Effector CD4-positive, alpha-beta T cell (primary cell): ENCODE measurements around the gene MZF1.

Source experiments
- DNase-seq: peaks from one replicate; pipeline ENCODE4 v3.0.0-alpha.2; 2020

The MZF1 gene

GRCh38 chr19:58569943-58570670 is 3.0 kb downstream of the MZF1 start:
- no peak for DNase-seq

DNA sequence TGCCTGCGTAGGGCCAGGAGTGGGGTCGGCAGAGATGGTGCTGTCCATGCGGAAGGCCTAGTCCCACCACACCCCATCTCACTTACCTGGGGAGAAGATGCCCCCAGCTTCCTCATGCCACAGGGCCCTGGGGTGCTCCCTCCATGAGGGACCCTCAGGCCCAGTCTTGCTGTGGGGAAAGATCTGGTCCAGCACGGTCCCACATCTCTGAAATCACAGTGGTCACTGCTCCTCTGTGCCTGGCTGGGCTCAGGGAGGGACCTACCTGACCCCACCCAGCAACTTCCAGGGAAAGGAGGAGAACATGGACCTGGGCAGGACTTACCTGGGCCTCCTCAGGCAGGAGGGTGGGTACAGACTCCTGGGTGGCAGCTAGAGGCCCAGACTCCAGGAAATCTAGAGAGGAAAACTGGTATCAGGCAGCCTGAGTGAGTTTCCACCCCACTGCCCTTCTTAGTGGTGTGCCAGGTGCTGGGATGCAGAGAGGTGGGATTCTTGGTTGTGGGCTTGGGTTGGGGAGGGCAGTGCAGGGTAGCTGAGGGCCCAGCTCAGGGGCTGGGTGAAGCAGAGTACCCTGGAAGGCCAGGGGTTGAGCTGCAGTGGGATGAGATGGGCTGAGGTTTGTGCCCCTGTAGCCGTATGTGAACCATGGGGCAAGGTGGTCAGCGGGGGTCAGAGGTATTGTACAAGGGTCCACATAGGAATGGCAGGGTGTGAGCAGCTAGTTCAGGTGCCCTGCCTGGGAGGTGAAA is 3.8 kb downstream of the MZF1 start:
- no peak for DNase-seq

DNA sequence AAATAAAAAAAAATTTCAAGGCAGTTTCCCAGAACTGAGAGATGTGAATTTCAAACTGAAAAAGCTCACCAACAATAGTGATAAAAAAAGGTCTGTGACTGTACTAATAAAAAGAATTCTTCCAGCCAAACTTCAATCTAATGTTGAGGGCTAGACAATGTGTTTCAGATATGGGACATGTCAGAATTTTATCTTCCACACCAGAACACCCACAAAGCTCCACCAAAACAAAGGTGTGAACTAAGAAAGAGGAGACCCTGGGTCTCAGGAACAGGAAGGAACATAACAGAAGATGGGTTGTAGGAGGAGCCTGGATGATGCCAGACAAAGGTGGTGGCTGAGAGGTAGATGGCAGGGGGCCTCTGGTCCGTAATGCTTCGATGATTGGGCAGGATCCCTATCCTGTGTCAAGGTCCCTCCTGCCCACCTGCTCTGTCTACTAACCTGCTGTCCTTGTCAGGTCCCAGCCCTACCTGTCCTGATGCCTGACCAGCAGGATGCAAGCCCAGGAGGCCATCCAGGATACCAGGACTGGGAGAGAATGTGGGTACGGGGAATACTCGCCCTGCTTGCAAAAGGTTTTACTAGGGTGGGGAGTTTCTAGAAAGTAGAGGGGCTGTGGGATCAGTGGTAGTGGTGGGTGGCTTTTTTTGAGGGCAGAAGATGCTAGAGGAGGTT is 4.5 kb downstream of the MZF1 start:
- DNase-seq, result no peak

DNA sequence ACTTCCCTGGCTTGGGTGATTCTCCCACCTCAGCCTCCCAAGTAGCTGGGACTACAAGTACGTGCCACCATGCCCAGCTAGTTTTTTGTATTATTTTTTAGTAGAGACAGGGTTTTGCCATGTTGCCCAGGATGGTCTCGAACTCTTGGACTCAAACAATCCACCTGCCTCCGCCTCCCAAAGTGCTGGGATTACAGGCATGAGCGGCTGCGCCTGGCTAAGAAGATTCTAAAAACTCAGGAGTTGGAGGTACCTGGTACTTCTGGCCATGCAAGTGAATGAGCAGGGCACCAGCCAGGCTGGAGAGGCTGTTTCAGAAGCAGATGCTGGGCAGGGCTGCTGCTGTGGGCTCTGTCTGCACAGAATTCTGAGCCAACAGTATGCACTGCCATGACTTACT is 6.1 kb downstream of the MZF1 start:
- no peak for DNase-seq

- no peak for DNase-seq
These were observed 9.3 kb downstream of the MZF1 start for GRCh38 chr19:58563823-58564222.

GRCh38 chr19:58563034-58563573 is 10.0 kb downstream of the MZF1 start:
- no peak for DNase-seq

GRCh38 chr19:58562122-58563033 is 10.8 kb downstream of the MZF1 start:
- DNase-seq, result no peak

DNA sequence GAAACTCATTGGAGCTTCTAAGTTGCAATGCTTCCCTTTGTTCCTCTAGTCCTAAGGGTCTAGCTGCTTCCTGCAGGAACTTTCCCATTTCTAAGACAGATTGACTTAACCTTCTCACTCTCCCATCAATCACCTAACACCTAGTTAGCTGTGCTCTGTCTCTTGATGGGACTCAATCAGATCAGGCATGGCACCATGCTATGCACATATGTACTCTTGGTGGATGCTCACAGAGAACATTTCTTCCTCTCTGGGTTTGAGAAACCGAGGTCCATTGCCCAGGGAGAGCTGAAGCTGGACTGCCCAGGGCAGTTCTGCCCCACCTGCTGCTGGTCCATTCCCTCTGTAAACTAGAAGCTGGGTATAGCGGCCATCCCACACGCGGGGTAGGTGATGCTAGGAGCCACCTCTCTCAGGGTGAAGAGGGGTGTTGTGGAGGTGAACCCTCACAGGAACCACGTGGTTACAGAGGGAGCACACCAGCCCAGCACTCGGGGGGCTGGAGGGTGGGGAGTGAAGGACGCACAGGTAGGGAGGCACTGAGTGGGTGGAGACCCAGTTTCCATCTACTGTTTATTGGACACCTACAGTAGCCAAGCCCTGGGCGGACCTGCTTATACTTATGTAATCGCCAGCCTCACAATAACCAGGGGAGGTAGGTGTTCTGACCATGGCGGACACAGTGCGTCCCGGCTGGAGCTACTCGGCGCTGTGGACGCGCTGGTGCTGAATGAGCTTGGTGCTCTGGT is 11.6 kb downstream of the MZF1 start:
- DNase-seq, result no peak

GRCh38 chr19:58560921-58561320 is 12.2 kb downstream of the MZF1 start:
- no peak for DNase-seq

- DNase-seq, result no peak
These were observed 12.9 kb downstream of the MZF1 start for GRCh38 chr19:58560007-58560887.

GRCh38 chr19:58559275-58560006 is 13.7 kb downstream of the MZF1 start:
- DNase-seq, result peak; percentile 25

- DNase-seq, result peak; percentile 100
These were observed 14.4 kb downstream of the MZF1 start for GRCh38 chr19:58558623-58559274.

DNA sequence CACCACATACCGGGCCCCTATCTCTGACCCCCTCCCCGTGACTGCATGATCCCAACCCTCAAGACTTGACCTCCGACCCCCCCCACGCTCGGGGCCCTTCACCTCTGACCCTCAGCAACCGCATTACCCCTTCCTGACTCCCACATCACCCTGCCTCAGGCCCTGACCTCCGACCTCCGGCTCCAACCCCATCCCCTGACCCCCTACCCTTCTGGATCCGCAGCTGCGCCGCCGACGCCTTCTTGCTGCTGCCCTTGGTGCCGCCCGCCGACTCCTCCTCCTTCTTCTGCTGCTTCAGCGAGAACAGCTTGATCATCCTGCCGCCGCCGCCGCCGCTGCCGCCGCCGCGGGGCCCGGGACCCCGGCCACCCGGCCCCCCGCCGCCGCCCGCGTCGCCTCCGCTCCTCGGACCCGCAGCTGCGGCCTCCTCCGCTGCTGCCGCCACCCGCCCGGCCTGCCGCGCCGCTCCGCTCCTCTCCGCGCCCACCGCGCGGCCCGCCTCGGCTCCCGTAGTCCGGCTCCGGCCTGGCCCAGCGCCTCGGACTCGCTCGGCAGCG is 15.0 kb downstream of the MZF1 start, which contains the start of gene UBE2M:
UBE2M (minus strand) TSS at position 546 of the 557 bp plus-strand sequence; CDS start at position 316, 230 bp downstream.
- peak; percentile 60 for DNase-seq

DNA sequence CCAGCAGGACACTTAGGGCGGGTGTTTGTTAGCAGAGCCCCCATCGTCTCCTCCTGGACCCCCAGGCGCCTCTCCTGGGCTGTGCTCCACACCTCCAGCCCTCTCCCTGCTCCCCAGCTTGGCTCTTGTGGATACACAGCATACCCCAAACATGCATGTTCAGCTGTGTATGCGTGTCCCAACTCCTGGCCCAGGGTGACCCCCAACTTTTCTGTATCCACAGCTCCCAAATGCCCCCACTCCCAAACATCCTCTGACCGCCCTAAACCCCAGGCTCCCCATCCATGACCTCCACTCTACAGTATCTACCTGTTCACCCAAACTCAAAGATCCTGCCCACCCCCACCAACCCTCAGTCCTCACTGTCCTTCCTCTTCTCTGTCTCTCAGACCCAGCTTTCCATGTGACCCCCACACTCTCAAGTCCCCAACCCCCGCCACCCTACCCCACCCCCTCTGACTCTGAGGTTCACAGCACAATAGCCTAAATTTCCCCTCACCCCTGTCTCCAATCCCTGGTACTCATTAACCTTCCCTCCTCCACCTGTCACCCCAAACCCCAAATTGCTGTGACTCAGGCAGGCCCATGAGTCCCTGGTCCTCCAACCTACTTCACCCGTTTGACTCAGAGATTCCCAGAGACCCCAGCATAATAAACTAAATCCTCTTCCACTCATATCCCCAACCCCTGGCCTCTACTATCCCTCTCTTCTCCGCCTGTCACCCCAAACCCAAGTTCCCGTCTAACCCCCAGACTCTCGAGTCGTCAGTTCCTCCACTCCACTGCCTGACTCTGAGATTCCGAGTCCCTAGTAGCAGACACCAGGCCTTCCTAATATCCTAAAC is 15.7 kb downstream of the MZF1 start:
- no peak for DNase-seq

GRCh38 chr19:58556622-58557220 is 16.4 kb downstream of the MZF1 start:
- DNase-seq, result no peak

DNA sequence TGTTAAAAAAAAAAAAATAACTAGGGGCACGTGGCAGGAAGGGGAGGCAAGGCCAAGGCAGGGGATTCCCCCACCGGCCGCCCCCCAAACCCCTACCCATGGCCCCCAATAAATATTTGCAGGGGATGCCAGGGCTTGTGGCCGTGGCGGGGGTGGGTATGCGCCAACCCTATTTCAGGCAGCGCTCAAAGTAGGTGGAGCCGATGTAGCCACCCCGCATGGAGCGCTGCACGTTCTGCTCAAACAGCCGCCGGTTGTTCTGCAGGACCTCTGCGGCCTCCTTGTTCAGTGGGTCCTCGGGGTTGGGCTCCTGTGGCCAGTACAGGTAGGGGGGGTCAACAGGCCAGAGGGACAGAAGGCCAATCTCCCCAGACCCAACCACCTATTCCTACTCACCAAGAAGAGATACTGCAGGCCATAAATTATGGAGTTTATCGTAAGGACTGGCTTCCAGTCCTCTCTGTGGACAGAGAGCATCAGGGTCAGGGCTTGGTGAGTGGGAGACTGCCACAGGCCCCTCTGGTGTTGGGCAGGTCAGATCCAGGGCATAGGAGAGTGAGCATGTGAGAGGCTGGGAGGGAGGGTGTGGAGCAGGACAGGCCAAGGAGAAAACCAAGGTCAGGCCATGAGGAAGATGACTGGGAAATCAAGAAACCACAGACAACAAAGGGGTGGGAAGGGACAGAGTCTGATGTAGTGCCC is 17.1 kb downstream of the MZF1 start:
- DNase-seq, result no peak
